Measurements from ENCODE around the gene TMEM183A.

GRCh38 chr1:202976633-202977032 lies 30.5 kb upstream of the TMEM183A start:
- no peak for TF ChIP-seq POLR2A (IDR thresholded peaks at IDR 0.05; ENCODE audit: low read length)
- no peak for TF ChIP-seq GATA1 (IDR thresholded peaks at IDR 0.05; ENCODE audit: low read depth, low read length)

Measured in erythroblast (primary cell).